ENCODE measurements around the gene WWC2.

WWC2 gene

GRCh38 chr4:183165376-183165775, 66.3 kb downstream of the WWC2 start:
- no peak for TF ChIP-seq EZH2 (IDR thresholded peaks at IDR 0.05; ENCODE audit: borderline replicate concordance, low read depth, low read length, severe bottlenecking)
- TF ChIP-seq, protein P1, sequence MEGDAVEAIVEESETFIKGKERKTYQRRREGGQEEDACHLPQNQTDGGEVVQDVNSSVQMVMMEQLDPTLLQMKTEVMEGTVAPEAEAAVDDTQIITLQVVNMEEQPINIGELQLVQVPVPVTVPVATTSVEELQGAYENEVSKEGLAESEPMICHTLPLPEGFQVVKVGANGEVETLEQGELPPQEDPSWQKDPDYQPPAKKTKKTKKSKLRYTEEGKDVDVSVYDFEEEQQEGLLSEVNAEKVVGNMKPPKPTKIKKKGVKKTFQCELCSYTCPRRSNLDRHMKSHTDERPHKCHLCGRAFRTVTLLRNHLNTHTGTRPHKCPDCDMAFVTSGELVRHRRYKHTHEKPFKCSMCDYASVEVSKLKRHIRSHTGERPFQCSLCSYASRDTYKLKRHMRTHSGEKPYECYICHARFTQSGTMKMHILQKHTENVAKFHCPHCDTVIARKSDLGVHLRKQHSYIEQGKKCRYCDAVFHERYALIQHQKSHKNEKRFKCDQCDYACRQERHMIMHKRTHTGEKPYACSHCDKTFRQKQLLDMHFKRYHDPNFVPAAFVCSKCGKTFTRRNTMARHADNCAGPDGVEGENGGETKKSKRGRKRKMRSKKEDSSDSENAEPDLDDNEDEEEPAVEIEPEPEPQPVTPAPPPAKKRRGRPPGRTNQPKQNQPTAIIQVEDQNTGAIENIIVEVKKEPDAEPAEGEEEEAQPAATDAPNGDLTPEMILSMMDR (IDR thresholded peaks at IDR 0.05; ENCODE audit: borderline replicate concordance, extremely low read depth, low read length, poor library complexity, severe bottlenecking), result no peak
- no peak overlapping the region for H3K4me2 ChIP-seq (ENCODE audit: insufficient read depth, low read length)
- DNase-seq (no peak), ATAC-seq (ENCODE audit: insufficient read depth, low read depth) (no peak)
- no peaks in the 10 kb centered on the region for H4K20me1 ChIP-seq (ENCODE audit: insufficient read depth, low read length)
- no peak overlapping the region for H3K9ac ChIP-seq (ENCODE audit: low read depth, low read length)
- H3K9me3 ChIP-seq (ENCODE audit: insufficient read depth, low read length, severe bottlenecking), result no peaks in the 10 kb centered on the region
- no peaks in the 10 kb centered on the region for H3K36me3 ChIP-seq (ENCODE audit: insufficient read depth, low read length)
- H2AFZ ChIP-seq (ENCODE audit: low read depth, low read length), result no peak overlapping the region
- no peak overlapping the region for H3K27ac ChIP-seq (ENCODE audit: low read length)
- no peaks in the 10 kb centered on the region for H3K27me3 ChIP-seq (ENCODE audit: insufficient read depth, low read length, poor library complexity)
- no peaks in the 10 kb centered on the region for H3K4me1 ChIP-seq (ENCODE audit: insufficient read depth, low read length)
- no peaks in the 10 kb centered on the region for H3K79me2 ChIP-seq (ENCODE audit: insufficient read depth, low read length)
- H3K4me3 ChIP-seq (ENCODE audit: low read depth in 1 of 2, low read length in 2 of 2), result no peak overlapping the region

GRCh38 chr4:183170894-183171293, 71.8 kb downstream of the WWC2 start:
- no peaks in the 10 kb centered on the region for H3K36me3 ChIP-seq (ENCODE audit: insufficient read depth, low read length)
- H3K4me1 ChIP-seq (ENCODE audit: insufficient read depth, low read length), result no peaks in the 10 kb centered on the region
- no peak overlapping the region for H3K4me2 ChIP-seq (ENCODE audit: insufficient read depth, low read length)
- no peak overlapping the region for H3K9ac ChIP-seq (ENCODE audit: low read depth, low read length)
- DNase-seq (no peak), ATAC-seq (ENCODE audit: insufficient read depth, low read depth) (no peak)
- H3K27me3 ChIP-seq (ENCODE audit: insufficient read depth, low read length, poor library complexity), result peaks cover 5% of the 10 kb centered on the region
- H3K79me2 ChIP-seq (ENCODE audit: insufficient read depth, low read length), result no peaks in the 10 kb centered on the region
- TF ChIP-seq, protein P1 (IDR thresholded peaks at IDR 0.05; ENCODE audit: borderline replicate concordance, extremely low read depth, low read length, poor library complexity, severe bottlenecking), result no peak
- no peak for TF ChIP-seq EZH2 (IDR thresholded peaks at IDR 0.05; ENCODE audit: borderline replicate concordance, low read depth, low read length, severe bottlenecking)
- H3K4me3 ChIP-seq (ENCODE audit: low read depth in 1 of 2, low read length in 2 of 2), result no peak overlapping the region
- no peak overlapping the region for H3K27ac ChIP-seq (ENCODE audit: low read length)
- no peaks in the 10 kb centered on the region for H4K20me1 ChIP-seq (ENCODE audit: insufficient read depth, low read length)
- no peaks in the 10 kb centered on the region for H3K9me3 ChIP-seq (ENCODE audit: insufficient read depth, low read length, severe bottlenecking)
- H2AFZ ChIP-seq (ENCODE audit: low read depth, low read length), result no peak overlapping the region

DNA sequence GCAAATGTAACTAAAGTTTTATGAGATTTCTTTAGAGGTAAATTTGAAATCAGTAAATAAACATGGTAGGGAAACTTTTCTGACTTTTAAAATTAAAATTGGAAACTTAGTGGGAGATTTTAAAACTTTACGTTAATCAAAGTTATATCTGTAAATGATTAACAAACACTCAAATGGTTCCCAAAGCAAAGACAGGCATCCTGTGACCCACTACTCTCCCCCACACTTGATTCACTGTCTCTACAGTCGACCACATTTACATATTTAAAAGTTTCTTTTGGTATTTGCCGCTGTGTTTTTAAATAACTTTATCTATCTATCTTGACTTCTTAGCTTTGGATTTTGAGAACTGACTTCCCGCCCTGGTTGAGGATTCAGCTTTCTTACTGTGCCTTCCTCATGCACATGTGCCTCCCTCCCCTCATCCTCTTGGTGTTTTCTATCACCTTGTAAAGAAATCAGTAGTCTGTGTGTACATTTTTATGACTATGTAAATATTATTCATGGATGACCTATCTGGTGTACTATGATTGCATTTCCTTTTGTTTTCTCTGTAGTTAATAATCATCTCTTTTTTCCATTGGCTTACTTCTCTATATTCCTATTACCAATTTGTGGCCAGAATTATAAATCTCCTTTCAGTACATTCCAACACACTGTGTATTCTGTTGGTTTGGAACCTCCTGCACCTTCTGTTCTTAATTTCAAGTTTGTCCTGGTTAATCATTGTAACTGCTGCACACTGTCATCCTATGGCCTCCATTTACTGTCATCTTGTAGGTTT, 72.6 kb downstream of the WWC2 start:
- H3K27me3 ChIP-seq (ENCODE audit: insufficient read depth, low read length, poor library complexity), result peaks cover 5% of the 10 kb centered on the region
- H3K36me3 ChIP-seq (ENCODE audit: insufficient read depth, low read length), result no peaks in the 10 kb centered on the region
- no peak overlapping the region for H3K4me3 ChIP-seq (ENCODE audit: low read depth in 1 of 2, low read length in 2 of 2)
- no peak overlapping the region for H2AFZ ChIP-seq (ENCODE audit: low read depth, low read length)
- H4K20me1 ChIP-seq (ENCODE audit: insufficient read depth, low read length), result no peaks in the 10 kb centered on the region
- DNase-seq, result no peak
- no peaks in the 10 kb centered on the region for H3K9me3 ChIP-seq (ENCODE audit: insufficient read depth, low read length, severe bottlenecking)
- no peak overlapping the region for H3K9ac ChIP-seq (ENCODE audit: low read depth, low read length)
- ATAC-seq (ENCODE audit: insufficient read depth, low read depth), result no peak
- H3K4me1 ChIP-seq (ENCODE audit: insufficient read depth, low read length), result no peaks in the 10 kb centered on the region
- no peak overlapping the region for H3K4me2 ChIP-seq (ENCODE audit: insufficient read depth, low read length)
- no peak overlapping the region for H3K27ac ChIP-seq (ENCODE audit: low read length)
- H3K79me2 ChIP-seq (ENCODE audit: insufficient read depth, low read length), result no peaks in the 10 kb centered on the region
- TF ChIP-seq, protein P1 (IDR thresholded peaks at IDR 0.05; ENCODE audit: borderline replicate concordance, extremely low read depth, low read length, poor library complexity, severe bottlenecking), result no peak
- TF ChIP-seq EZH2 (IDR thresholded peaks at IDR 0.05; ENCODE audit: borderline replicate concordance, low read depth, low read length, severe bottlenecking), result no peak
